Adrenal gland (tissue), 12 donors: ENCODE results near the gene HMCES. TPM values are rescaled to one million over a fixed set of nuclear protein-coding genes. Genes with fewer than 3 reads are reported as not detected.

Source experiments
- DNase-seq, 7 donors: peaks; one replicate each; pipeline ENCODE4 v3.0.0-alpha.2; 2019 to 2020
- H3K27ac ChIP-seq, 5 donors: fragments of 200-600 bp; sonication (generic) in 4 of 5; 1 replicate in 3 of 5; 2 replicates in 2 of 5; pipeline versions ENCODE4 v1.5.1 to v1.8.0; 2016 to 2020; ENCODE audit warnings: mild to moderate bottlenecking in 1 of 5
- H3K27me3 ChIP-seq: fragments of 200-600 bp; 2 replicates; pipeline ENCODE4 v1.8.0; 2021
- H3K36me3 ChIP-seq, 2 donors: fragments of 200-600 bp; replicated peaks in 1 of 2; 1 replicate in 1 of 2; 2 replicates in 1 of 2; pipeline versions ENCODE4 v1.5.1 to v1.8.0; 2018 to 2022
- H3K4me1 ChIP-seq, 2 donors: fragments of 200-600 bp; replicated peaks in 1 of 2; 1 replicate in 1 of 2; 2 replicates in 1 of 2; pipeline versions ENCODE4 v1.5.1 to v1.8.0; 2018 to 2021
- H3K4me3 ChIP-seq, 4 donors: fragments of 200-600 bp; sonication (generic) in 3 of 4; one replicate each; pipeline ENCODE4 v1.5.1; 2016 to 2018
- H3K9me3 ChIP-seq, 3 donors: fragments of 200-600 bp; sonication (generic) in 1 of 3; replicated peaks in 1 of 3; 1 replicate in 2 of 3; 2 replicates in 1 of 3; pipeline versions ENCODE4 v1.5.1 to v1.8.0; 2016 to 2021
- POLR2A ChIP-seq, 2 donors: fragments of 450-650 bp; IDR thresholded peaks; one replicate each; pipeline ENCODE4 v1.6.1; 2017; ENCODE audit warnings: antibody characterized with exemption in 2 of 2, mild to moderate bottlenecking in 2 of 2, moderate library complexity in 1 of 2
- WGBS, 4 donors: extraction: QIAGEN DNeasy Blood & Tissue Kit in 2 of 4; methylation state at CpG; one replicate each; pipeline versions ENCODE4 v1.1.5 to v1.1.7; 2013 to 2017; 5-methylcytosine and 5-hydroxymethylcytosine counted together
- intact Hi-C, 2 donors: fragments of 100-400 bp; cut with DNase I; formaldehyde crosslinking; loops; one replicate each; pipeline versions ENCODE4 v1.14.1 to v1.15.0; 2022 to 2023
- polyA plus RNA-seq, 3 donors: library from polyadenylated mRNA; stranded (reverse); fragments of 200-250 nt in 2 of 3; fragments of 350-450 nt in 1 of 3; fragmentation: Illumina TruSeq in 1 of 3; extraction: RNeasy Lipid Tissue Mini Kit (QIAGEN cat#74804) in 1 of 3; gene quantifications; one replicate each; pipeline ENCODE4 v1.2.3, GENCODE V29; 2013 to 2014
- total RNA-seq, 9 donors: library from RNA; depleted of rRNA in 4 of 9; stranded (reverse); fragments of >200 nt in 4 of 9; fragments of 120-200 nt in 1 of 9; fragmentation: NEBNext Ultra II Directional in 1 of 9; extraction: Animal tissue kit (Norgen Biotek cat#: 25700) in 1 of 9; gene quantifications; one replicate each; pipeline versions ENCODE4 v1.1.0 to v1.2.4, GENCODE V29; 2013 to 2023
- TF ChIP-seq, protein P1 (sequence below), 6 experiments: fragments of 450-650 bp in 4 of 6; fragments of 200-600 bp in 2 of 6; sonication (generic) in 1 of 6; IDR thresholded peaks; 1 replicate in 5 of 6; 2 replicates in 1 of 6; pipeline versions ENCODE4 v1.5.1 to v1.8.0; 2016 to 2021; ENCODE audit warnings: antibody characterized with exemption in 6 of 6, mild to moderate bottlenecking in 2 of 6, moderate library complexity in 1 of 6
- donor health status: healthy with polysubstance abuse.
- donor health status: Bipolar disorder and iron deficiency.
- donor health status: DM: yes; HTN: yes; CAD: no.
- donor health status: DM: no; HTN: no; CAD: no.
- donor health status: DM: no; HTN: no; CAD: no.
- donor health status: DM: yes; HTN: yes; CAD: no.

Gene HMCES
- total and polyA plus RNA-seq, 12 donors, result 16.0 to 39.7 (median 23.7) TPM

DNA sequence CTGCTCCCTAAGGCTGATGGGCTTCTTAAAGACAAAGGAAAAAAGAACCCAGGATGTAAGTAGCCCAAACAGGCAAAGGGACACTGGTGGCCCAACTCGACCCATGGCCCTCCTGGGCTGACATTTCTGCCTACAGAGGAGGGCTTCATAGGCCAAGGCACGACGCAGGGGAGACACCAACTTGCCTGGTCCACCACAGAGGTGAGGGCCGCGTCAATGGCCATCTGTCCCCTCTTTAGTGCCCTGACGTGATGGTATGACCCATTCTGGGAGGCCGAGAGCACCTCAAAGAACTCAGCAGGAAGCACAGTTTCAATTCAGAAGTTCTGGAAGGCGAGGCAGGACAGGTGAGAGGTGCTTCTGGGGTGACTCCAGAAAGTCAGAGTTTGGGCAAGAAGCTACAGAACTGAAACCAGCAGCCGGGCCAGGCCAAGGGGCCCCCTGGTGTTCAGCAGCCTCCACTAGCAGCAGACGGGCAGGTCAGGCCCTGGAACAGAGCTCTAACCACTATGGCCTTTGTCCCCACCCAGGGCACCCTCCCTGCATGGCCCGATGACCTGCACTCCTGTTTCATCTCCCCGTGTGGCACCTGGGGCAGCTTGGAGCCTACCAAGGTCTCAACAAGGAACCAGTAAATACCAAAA is 45.1 kb downstream of the HMCES start:
- Histone ChIP-seq H3K27me3 (no peaks in the 10 kb centered on the region), H3K4me1 (no peaks in the 10 kb centered on the region), H3K27ac (no peak overlapping the region), H3K9me3 (no peaks in the 10 kb centered on the region), H3K4me3 (no peak overlapping the region), H3K36me3 (no peaks in the 10 kb centered on the region)
- WGBS, 4 donors, result 85 to 91% (median 88%) methylated on average over 6 to 12 of the region's 12 CpGs
- TF ChIP-seq POLR2A (IDR thresholded peaks at IDR 0.05), result no peak
- no peak for DNase-seq
- intact Hi-C loops, result no loop called here

DNA sequence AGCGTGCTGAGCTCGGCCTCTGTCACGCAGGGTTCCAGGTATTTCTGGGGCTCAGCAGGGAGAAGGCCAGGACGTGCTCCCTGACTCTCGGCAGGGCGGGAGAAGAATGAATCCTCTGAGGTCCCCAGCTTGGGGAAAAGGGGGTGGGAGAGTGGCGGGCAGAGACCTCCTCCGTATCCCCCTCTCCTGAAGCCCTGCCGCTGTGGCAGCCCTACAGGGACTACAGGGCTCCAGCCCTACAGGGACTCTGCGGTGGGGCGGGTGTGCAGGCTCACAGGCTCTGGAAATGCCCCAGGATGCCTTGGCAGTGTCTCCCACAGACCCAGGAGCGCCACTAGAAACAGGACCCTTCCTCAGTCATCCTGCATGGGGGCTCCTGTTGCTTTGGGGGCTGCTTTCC is 46.2 kb downstream of the HMCES start:
- H3K27me3 ChIP-seq, result no peaks in the 10 kb centered on the region
- WGBS, 4 donors, result 96 to 100% (median 97%) methylated on average over 3 to 12 of the region's 12 CpGs
- no peak overlapping the region for H3K27ac ChIP-seq
- intact Hi-C loops, result no loop called here
- no peaks in the 10 kb centered on the region for H3K4me1 ChIP-seq
- H3K36me3 ChIP-seq, result no peaks in the 10 kb centered on the region
- H3K9me3 ChIP-seq, result no peaks in the 10 kb centered on the region
- TF ChIP-seq, protein P1, sequence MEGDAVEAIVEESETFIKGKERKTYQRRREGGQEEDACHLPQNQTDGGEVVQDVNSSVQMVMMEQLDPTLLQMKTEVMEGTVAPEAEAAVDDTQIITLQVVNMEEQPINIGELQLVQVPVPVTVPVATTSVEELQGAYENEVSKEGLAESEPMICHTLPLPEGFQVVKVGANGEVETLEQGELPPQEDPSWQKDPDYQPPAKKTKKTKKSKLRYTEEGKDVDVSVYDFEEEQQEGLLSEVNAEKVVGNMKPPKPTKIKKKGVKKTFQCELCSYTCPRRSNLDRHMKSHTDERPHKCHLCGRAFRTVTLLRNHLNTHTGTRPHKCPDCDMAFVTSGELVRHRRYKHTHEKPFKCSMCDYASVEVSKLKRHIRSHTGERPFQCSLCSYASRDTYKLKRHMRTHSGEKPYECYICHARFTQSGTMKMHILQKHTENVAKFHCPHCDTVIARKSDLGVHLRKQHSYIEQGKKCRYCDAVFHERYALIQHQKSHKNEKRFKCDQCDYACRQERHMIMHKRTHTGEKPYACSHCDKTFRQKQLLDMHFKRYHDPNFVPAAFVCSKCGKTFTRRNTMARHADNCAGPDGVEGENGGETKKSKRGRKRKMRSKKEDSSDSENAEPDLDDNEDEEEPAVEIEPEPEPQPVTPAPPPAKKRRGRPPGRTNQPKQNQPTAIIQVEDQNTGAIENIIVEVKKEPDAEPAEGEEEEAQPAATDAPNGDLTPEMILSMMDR (IDR thresholded peaks at IDR 0.05), result no peak
- no peak for TF ChIP-seq POLR2A (IDR thresholded peaks at IDR 0.05)
- no peak overlapping the region for H3K4me3 ChIP-seq
- no peak for DNase-seq

DNA sequence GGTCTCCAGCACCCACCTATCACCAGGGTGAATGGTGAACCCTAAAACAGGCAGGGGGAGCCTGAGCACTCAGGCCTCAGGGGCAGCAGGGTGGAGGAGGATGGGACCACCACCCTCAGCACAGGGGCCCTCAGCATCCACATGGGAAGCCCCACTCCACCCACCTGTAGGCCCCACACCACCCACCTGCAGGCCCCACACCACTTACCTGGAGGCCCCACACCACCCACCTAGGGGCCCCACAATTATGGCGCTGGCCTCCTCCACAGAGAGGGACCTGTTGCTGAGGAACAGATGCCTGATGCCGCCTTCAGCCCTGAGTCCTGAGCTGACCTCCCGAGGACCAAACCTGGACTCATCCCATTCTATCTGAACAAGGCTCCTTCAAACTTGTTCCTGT is 46.7 kb downstream of the HMCES start:
- Histone ChIP-seq H3K4me3 (no peak overlapping the region), H3K9me3 (no peaks in the 10 kb centered on the region), H3K27ac (no peak overlapping the region), H3K4me1 (no peaks in the 10 kb centered on the region), H3K27me3 (no peaks in the 10 kb centered on the region), H3K36me3 (no peaks in the 10 kb centered on the region)
- DNase-seq, result no peak
- intact Hi-C loops, result no loop called here
- TF ChIP-seq, protein P1 (IDR thresholded peaks at IDR 0.05), result no peak
- no peak for TF ChIP-seq POLR2A (IDR thresholded peaks at IDR 0.05)
- WGBS, 4 donors, result 75 to 95% (median 85%) methylated on average over 2 to 3 of the region's 3 CpGs

DNA sequence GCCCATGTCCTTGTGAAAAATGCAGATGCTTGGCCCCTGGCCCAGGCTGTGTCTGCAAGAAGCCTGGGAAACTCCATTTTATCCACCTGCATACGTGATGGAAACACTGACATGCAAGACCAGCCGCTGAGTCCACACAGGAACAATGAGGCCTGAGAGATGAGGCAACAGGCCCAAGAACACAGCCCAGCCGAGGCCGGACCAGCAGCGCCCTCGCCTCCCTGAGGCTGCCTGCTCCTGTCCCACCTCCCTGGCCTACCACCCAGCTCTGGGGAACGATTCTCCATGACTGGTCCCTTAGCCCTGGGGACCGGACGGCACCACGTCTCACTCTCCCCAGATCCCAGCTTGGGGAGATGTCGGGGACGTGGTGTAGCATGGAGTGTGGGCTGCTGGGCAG is 47.5 kb downstream of the HMCES start:
- WGBS, 4 donors, result 88 to 94% (median 93%) methylated on average over 11 to 12 of the region's 12 CpGs
- no peak overlapping the region for H3K4me3 ChIP-seq
- H3K36me3 ChIP-seq, result no peaks in the 10 kb centered on the region
- H3K27me3 ChIP-seq, result no peaks in the 10 kb centered on the region
- H3K4me1 ChIP-seq, result no peaks in the 10 kb centered on the region
- no peak overlapping the region for H3K27ac ChIP-seq
- no peak for TF ChIP-seq POLR2A (IDR thresholded peaks at IDR 0.05)
- TF ChIP-seq, protein P1 (IDR thresholded peaks at IDR 0.05), result no peak
- intact Hi-C loops, result no loop called here
- DNase-seq, result no peak
- H3K9me3 ChIP-seq, result no peaks in the 10 kb centered on the region

DNA sequence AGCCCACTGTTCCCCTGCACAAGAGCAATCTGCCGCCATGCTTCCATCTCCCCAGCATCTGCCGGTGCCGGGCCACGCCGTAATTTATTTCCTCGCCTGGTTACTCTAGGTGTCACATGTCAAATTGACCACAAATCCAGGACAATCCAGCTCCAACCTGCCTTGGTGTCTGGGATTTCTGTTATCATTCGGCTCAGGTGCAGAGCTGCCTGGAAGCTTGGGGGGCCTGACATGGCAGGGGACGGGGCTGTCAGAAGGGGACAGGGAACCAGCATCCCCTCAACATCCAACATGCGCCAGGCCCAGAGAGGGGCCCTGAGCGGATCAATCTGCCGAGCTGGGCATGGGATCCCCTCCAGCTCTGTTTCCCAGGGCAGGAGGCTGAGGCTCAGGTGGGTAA is 47.9 kb downstream of the HMCES start:
- TF ChIP-seq, protein P1 (IDR thresholded peaks at IDR 0.05), result no peak
- no peak for TF ChIP-seq POLR2A (IDR thresholded peaks at IDR 0.05)
- Histone ChIP-seq H3K9me3 (no peaks in the 10 kb centered on the region), H3K4me1 (no peaks in the 10 kb centered on the region), H3K27ac (no peak overlapping the region), H3K36me3 (no peaks in the 10 kb centered on the region), H3K27me3 (no peaks in the 10 kb centered on the region), H3K4me3 (no peak overlapping the region)
- intact Hi-C loops, result no loop called here
- DNase-seq, result no peak
- whole genome bisulfite sequencing, 4 donors, result 85 to 96% (median 89%) methylated on average over 8 to 11 of the region's 11 CpGs
